ENCODE data around the gene KRT77.

Gene KRT77

GRCh38 chr12:52685406-52685890 lies 17.9 kb downstream of the KRT77 start:
- H3K4me3 ChIP-seq (ENCODE audit: low read depth, low read length) = no peak overlapping the region
- no peak for TF ChIP-seq CTCF (IDR thresholded peaks at IDR 0.05; ENCODE audit: borderline replicate concordance, insufficient read depth, low read depth, low read length)

GRCh38 chr12:52684431-52684830 lies 18.9 kb downstream of the KRT77 start:
- H3K4me3 ChIP-seq (ENCODE audit: low read depth, low read length) = no peak overlapping the region
- no peak for TF ChIP-seq CTCF (IDR thresholded peaks at IDR 0.05; ENCODE audit: borderline replicate concordance, insufficient read depth, low read depth, low read length)

DNA sequence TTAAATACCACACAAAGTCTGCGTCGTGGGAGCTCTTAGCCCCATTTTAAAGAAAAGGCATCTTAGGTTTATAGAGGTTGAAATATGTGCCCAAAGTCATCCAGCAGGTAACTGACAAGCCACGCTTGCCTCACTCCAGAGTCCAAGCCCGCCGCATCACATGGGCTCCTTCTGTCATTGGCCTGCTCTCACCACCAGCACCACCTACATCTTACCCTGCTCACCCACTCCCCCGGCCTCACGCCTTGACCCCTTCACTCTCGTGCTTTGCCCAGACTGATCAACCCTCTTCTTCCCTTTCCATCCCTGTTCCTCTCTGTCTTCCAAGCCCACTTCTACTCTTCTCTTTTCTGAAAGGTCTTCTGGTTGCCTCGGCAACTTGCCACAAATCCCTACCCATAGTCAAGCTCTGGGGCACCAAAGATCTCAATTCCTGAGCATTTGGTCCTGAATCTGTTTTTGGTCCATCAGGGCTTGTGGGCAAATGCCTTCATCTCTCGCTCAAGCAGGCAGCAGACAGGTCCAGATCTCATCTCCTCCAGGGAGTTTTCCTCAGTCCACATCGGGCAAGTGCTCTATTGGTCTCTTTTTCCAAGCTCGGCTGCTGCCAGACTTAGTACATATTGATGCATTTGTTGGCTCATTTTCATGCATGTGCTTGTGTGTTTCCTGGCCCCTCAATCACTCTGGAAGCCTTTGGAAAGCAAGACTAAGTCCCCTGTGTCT lies 19.6 kb downstream of the KRT77 start:
- H3K4me3 ChIP-seq (ENCODE audit: low read depth, low read length) = no peak overlapping the region
- no peak for TF ChIP-seq CTCF (IDR thresholded peaks at IDR 0.05; ENCODE audit: borderline replicate concordance, insufficient read depth, low read depth, low read length)

GRCh38 chr12:52682938-52683574 lies 20.3 kb downstream of the KRT77 start:
- H3K4me3 ChIP-seq (ENCODE audit: low read depth, low read length) = no peak overlapping the region
- TF ChIP-seq CTCF (IDR thresholded peaks at IDR 0.05; ENCODE audit: borderline replicate concordance, insufficient read depth, low read depth, low read length) = no peak

DNA sequence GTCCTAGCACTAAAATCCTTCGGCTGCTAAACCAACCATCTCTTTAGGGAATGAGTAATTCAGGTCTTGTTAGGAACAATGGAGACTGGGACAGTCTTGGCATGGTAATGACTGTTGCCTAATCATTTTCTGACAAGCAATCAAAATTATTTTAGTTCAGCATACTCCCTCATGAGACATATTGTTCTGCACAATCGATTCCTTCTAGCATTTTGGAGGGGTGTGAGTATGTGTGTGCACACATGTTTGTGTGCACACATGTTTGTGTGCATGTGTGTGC lies 21.0 kb downstream of the KRT77 start:
- no peak for TF ChIP-seq CTCF (IDR thresholded peaks at IDR 0.05; ENCODE audit: borderline replicate concordance, insufficient read depth, low read depth, low read length)
- H3K4me3 ChIP-seq (ENCODE audit: low read depth, low read length) = no peak overlapping the region

GRCh38 chr12:52681526-52682380 lies 21.6 kb downstream of the KRT77 start:
- H3K4me3 ChIP-seq (ENCODE audit: low read depth, low read length) = no peak overlapping the region
- no peak for TF ChIP-seq CTCF (IDR thresholded peaks at IDR 0.05; ENCODE audit: borderline replicate concordance, insufficient read depth, low read depth, low read length)
